ENCODE results near the gene TXNIP.

DNA sequence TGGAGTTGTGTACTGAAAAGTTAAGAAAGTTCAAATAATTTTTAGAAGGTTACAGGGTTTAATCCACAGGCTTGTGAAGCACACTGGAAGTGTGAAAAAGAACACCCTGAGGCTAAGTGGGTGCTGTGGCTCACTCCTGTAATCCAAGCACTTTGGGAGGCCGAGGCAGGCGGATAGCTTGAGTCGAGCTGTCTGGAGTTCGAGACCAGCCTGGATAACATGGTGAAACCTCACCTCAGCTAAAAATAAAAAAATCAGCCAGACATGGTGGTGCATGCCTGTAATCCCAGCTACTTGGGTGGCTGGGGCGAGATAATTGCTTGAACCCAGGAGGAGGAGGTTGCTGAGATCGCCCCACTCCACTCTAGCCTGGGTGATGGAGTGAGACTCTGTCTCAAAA is 9.8 kb downstream of the TXNIP start:
- TF ChIP-seq POLR2AphosphoS5 (IDR thresholded peaks at IDR 0.05; ENCODE audit: low read depth, low read length) (no peak), POLR2A (IDR thresholded peaks at IDR 0.05; ENCODE audit: low read depth, low read length) (no peak), TAF1 (IDR thresholded peaks at IDR 0.05; ENCODE audit: low read depth, low read length) (no peak), POU2F2 (IDR thresholded peaks at IDR 0.05; ENCODE audit: low read depth, low read length) (no peak), SPI1 (IDR thresholded peaks at IDR 0.05; ENCODE audit: low read depth, low read length) (no peak), PAX5 (IDR thresholded peaks at IDR 0.05; ENCODE audit: insufficient read depth, low read length, severe bottlenecking) (no peak)
